ENCODE measurements around the gene C12orf57. TPM values are rescaled to one million over a fixed set of nuclear protein-coding genes. Genes with fewer than 3 reads are reported as not detected.

Gene C12orf57
- total and polyA plus RNA-seq, 2 of the 8 experiments (the other 6 are each of a cell fraction or from before 2014, with no cell fraction given) = 174 to 993 TPM

- Histone ChIP-seq H3K18ac (ENCODE audit: extremely low read depth, low read length) (peak within 1 kb of the TSS; percentile 87), H3K36me3 (ENCODE audit: control insufficient read depth in 2 of 4, insufficient read depth in 4 of 4, low read length in 3 of 4) (peaks cover 7 to 34% (median 19%) of the 10 kb centered on the region in 4 experiments; a peak in 7 of 8 replicates), H3K4me3 (ENCODE audit: extremely low read depth in 1 of 4, insufficient read depth in 2 of 4, low read depth in 3 of 4, low read length in 4 of 4) (peak within 1 kb of the TSS; percentile 67 to 86 (median 78)), H2BK15ac (ENCODE audit: low read length) (peak within 1 kb of the TSS; percentile 75; the same call in 1 of the 2 replicates), H4K8ac (ENCODE audit: extremely low read depth, insufficient read depth, low read length) (peak within 1 kb of the TSS; percentile 88), H4K91ac (replicated peaks; ENCODE audit: insufficient read length, low read length) (peak within 1 kb of the TSS; percentile 62), H3K4me2 (ENCODE audit: insufficient read depth in 1 of 2, low read depth in 2 of 2, low read length in 2 of 2) (peak within 1 kb of the TSS; percentile 84 to 92), H2BK20ac (ENCODE audit: low read length) (peak within 1 kb of the TSS; percentile 48; the same call in 1 of the 2 replicates), H3K23ac (ENCODE audit: insufficient read length) (no peak within 1 kb of the TSS), H3K9me3 (ENCODE audit: insufficient read depth in 2 of 2, low read depth in 1 of 2, low read length in 1 of 2) (no peaks in the 10 kb centered on the region), H3K23me2 (ENCODE audit: low read depth, low read length) (peaks cover 11% of the 10 kb centered on the region; the same call in 1 of the 2 replicates), H3K79me1 (ENCODE audit: low read depth, low read length) (peaks cover 4% of the 10 kb centered on the region), H2BK120ac (replicated peaks; ENCODE audit: low read depth, low read length) (peak within 1 kb of the TSS; percentile 55), H3K27ac (ENCODE audit: low read depth, low read length) (0 out of 2 replicates have a peak within 1 kb of the TSS, but pooled peaks have one; percentile 26), H3K56ac (replicated peaks; ENCODE audit: insufficient read length, low read depth, low read length) (peak within 1 kb of the TSS; percentile 10), H3K14ac (ENCODE audit: insufficient read length) (no peak within 1 kb of the TSS), H4K20me1 (replicated peaks in 1 of 2; ENCODE audit: control insufficient read depth in 1 of 2, insufficient read depth in 2 of 2, low read length in 2 of 2) (peaks cover 0 to 2% of the 10 kb centered on the region in 2 experiments), H2AK5ac (ENCODE audit: low read depth, low read length) (no peak within 1 kb of the TSS), H4K5ac (ENCODE audit: insufficient read length, low read depth, low read length) (peak within 1 kb of the TSS; percentile 23), H3K4me1 (replicated peaks in 1 of 4; ENCODE audit: control insufficient read depth in 3 of 4, insufficient read depth in 4 of 4, low read length in 3 of 4) (peaks cover 0 to 18% (median 9%) of the 10 kb centered on the region in 4 experiments; a peak in 6 of 7 replicates), H2BK5ac (ENCODE audit: low read depth, low read length) (peak within 1 kb of the TSS; percentile 60; the same call in 1 of the 2 replicates), H3K9ac (replicated peaks in 1 of 4; ENCODE audit: extremely low read depth in 1 of 4, low read depth in 3 of 4, low read length in 3 of 4) (peak within 1 kb of the TSS; percentile 43 to 74 (median 55)), H3K27me3 (replicated peaks in 1 of 4; ENCODE audit: control insufficient read depth in 3 of 4, extremely low read depth in 1 of 4, insufficient read depth in 3 of 4, low read length in 3 of 4) (no peaks in the 10 kb centered on the region), H3K79me2 (ENCODE audit: control insufficient read depth in 1 of 2, insufficient read depth in 2 of 2, low read length in 2 of 2) (peaks cover 0 to 9% of the 10 kb centered on the region in 2 experiments; a peak in 1 of 4 replicates), H3K4ac (replicated peaks; ENCODE audit: insufficient read length, low read depth, low read length) (peak within 1 kb of the TSS; percentile 94), H2BK12ac (ENCODE audit: low read depth, low read length) (peak within 1 kb of the TSS; percentile 87; the same call in 1 of the 2 replicates), H2AFZ (ENCODE audit: low read length) (no peak within 1 kb of the TSS)
- WGBS, 2 experiments (ENCODE audit: extremely low coverage in 1 of 2, insufficient coverage in 1 of 2, insufficient read length in 1 of 2, insufficient replicate concordance in 2 of 2, low coverage in 1 of 2, low lambda C conversion rate in 2 of 2, missing lambda C conversion rate in 1 of 2) = 5% methylated on average over 29 of the region's 68 CpGs; no CpG with 5 or more reads in 1 of the 2 experiments
- DNase-seq (ENCODE audit: low read depth in 1 of 2, low spot score in 2 of 2) = peak in 1 of 2 experiments; percentile 72
- CTCF ChIA-PET (ENCODE audit: partially characterized antibody) = interaction anchor here (0.7 to 9.3 kb wide), 7 partner anchors 9 to 55 kb away, joined by 3 to 74 read pairs (median 8); partner anchors contain the start of gene LRRC23
- POLR2A ChIA-PET (ENCODE audit: partially characterized antibody) = interaction anchor here (0.7 to 39.6 kb wide), 9 partner anchors 10 to 86 kb away, joined by 3 to 1027 read pairs (median 5); partner anchors contain the start of genes ATN1, C12orf57, CDCA3 and LRRC23
- FAIRE-seq = no peak
- TF ChIP-seq CBX5 (IDR thresholded peaks at IDR 0.05; ENCODE audit: low read depth, low read length) = no peak
- no peak for TF ChIP-seq KDM5A (IDR thresholded peaks at IDR 0.05; ENCODE audit: low read length)
- no peak for TF ChIP-seq BACH1 (IDR thresholded peaks at IDR 0.05; ENCODE audit: low read length)
- TF ChIP-seq CHD2 (IDR thresholded peaks at IDR 0.05; ENCODE audit: low read length) = no peak
- no peak for TF ChIP-seq SP2 (IDR thresholded peaks at IDR 0.05; ENCODE audit: low read length)
- TF ChIP-seq JUND (IDR thresholded peaks at IDR 0.05; ENCODE audit: low read length) = no peak
- TF ChIP-seq MAX (IDR thresholded peaks at IDR 0.05) = peak; percentile 21; the same call in 1 of the 2 replicates
- no peak for TF ChIP-seq SRF (IDR thresholded peaks at IDR 0.05; ENCODE audit: low read depth, low read length)
- TF ChIP-seq TAF1 (IDR thresholded peaks at IDR 0.05; ENCODE audit: low read depth, low read length) = peak; percentile 37; the same call in 1 of the 2 replicates
- TF ChIP-seq ASH2L (IDR thresholded peaks at IDR 0.05; ENCODE audit: low read length) = peak; percentile 83
- no peak for TF ChIP-seq SP1 (IDR thresholded peaks at IDR 0.05; ENCODE audit: low read depth, low read length)
- TF ChIP-seq POU5F1 (IDR thresholded peaks at IDR 0.05; ENCODE audit: low read depth, low read length) = no peak
- no peak for TF ChIP-seq BCL11A (IDR thresholded peaks at IDR 0.05; ENCODE audit: low read depth in 2 of 2, low read length in 2 of 2)
Measured at GRCh38 chr12:6914246-6914946, 29.4 kb upstream of the C12orf57 start, which contains the start of gene ENO2. ENO2 (plus strand) TSS chr12:6914580; CDS start chr12:6915833, 1,253 bp downstream.

All from H1 (cell line).